Gastrocnemius medialis (tissue), 4 donors: Measurements from ENCODE around the gene CAMTA1. TPM values are rescaled to one million over a fixed set of nuclear protein-coding genes. Genes with fewer than 3 reads are reported as not detected.

Source experiments
- ATAC-seq, 2 donors: fragments of 150-250 bp; one replicate each; pipeline ENCODE4 v1.9.1; 2016
- DNase-seq, 2 donors: peaks; one replicate each; pipeline ENCODE4 v3.0.0-alpha.2; 2019
- H3K27ac ChIP-seq, 4 donors: fragments of 200-600 bp; sonication (generic); 1 replicate in 1 of 4; 2 replicates in 3 of 4; pipeline ENCODE4 v1.5.1; 2016 to 2018; ENCODE audit warnings: mild to moderate bottlenecking in 2 of 4, moderate library complexity in 1 of 4
- H3K27me3 ChIP-seq, 3 donors: fragments of 200-600 bp; sonication (generic) in 2 of 3; 1 replicate in 1 of 3; 2 replicates in 2 of 3; pipeline versions ENCODE4 v1.5.1 to v1.6.0; 2016 to 2019; ENCODE audit warnings: mild to moderate bottlenecking in 1 of 3, moderate library complexity in 1 of 3
- H3K36me3 ChIP-seq, 2 donors: fragments of 200-600 bp; sonication (generic) in 1 of 2; one replicate each; pipeline ENCODE4 v1.5.1; 2017 to 2018
- H3K4me1 ChIP-seq, 2 donors: fragments of 200-600 bp; sonication (generic) in 1 of 2; one replicate each; pipeline ENCODE4 v1.5.1; 2016 to 2017; ENCODE audit warnings: mild to moderate bottlenecking in 2 of 2
- H3K4me3 ChIP-seq, 4 donors: fragments of 200-600 bp; sonication (generic) in 3 of 4; 1 replicate in 1 of 4; 2 replicates in 3 of 4; pipeline ENCODE4 v1.5.1; 2016 to 2019; ENCODE audit warnings: mild to moderate bottlenecking in 2 of 4
- H3K9me3 ChIP-seq, 3 donors: fragments of 200-600 bp; sonication (generic) in 2 of 3; 1 replicate in 1 of 3; 2 replicates in 2 of 3; pipeline ENCODE4 v1.5.1; 2016 to 2019
- POLR2A ChIP-seq, 2 donors: fragments of 450-650 bp; IDR thresholded peaks; one replicate each; pipeline ENCODE4 v1.6.1; 2017; ENCODE audit warnings: antibody characterized with exemption in 2 of 2, mild to moderate bottlenecking in 2 of 2, moderate library complexity in 2 of 2
- in situ Hi-C, 4 donors: fragments of 200-750 bp; cut with MboI; loops; one replicate each; pipeline versions ENCODE4 v1.15.0 to v1.8.0; 2017; ENCODE audit warnings: low sequenced_read_pairs in 4 of 4
- intact Hi-C: fragments of 100-400 bp; cut with DNase I; formaldehyde crosslinking; loops from one replicate; pipeline ENCODE4 v1.15.1; 2023; ENCODE audit warnings: low total_unique reads
- total RNA-seq, 4 donors: library from RNA; depleted of rRNA; stranded (reverse); fragments of >200 nt; gene quantifications; one replicate each; pipeline versions ENCODE4 v1.1.0 to v1.2.3, GENCODE V29; 2016
- TF ChIP-seq, protein P1 (sequence below), 5 experiments: fragments of 450-650 bp in 3 of 5; fragments of 200-600 bp in 2 of 5; sonication (generic) in 2 of 5; IDR thresholded peaks in 4 of 5; conservative IDR thresholded peaks in 1 of 5; 1 replicate in 4 of 5; 2 replicates in 1 of 5; pipeline ENCODE4 v1.5.1; 2016 to 2019; ENCODE audit warnings: antibody characterized with exemption in 5 of 5, mild to moderate bottlenecking in 3 of 5, moderate library complexity in 3 of 5

Gene CAMTA1
- total RNA-seq, 4 donors from 2014 or later, result 60.5 to 113 (median 70.4) TPM

DNA sequence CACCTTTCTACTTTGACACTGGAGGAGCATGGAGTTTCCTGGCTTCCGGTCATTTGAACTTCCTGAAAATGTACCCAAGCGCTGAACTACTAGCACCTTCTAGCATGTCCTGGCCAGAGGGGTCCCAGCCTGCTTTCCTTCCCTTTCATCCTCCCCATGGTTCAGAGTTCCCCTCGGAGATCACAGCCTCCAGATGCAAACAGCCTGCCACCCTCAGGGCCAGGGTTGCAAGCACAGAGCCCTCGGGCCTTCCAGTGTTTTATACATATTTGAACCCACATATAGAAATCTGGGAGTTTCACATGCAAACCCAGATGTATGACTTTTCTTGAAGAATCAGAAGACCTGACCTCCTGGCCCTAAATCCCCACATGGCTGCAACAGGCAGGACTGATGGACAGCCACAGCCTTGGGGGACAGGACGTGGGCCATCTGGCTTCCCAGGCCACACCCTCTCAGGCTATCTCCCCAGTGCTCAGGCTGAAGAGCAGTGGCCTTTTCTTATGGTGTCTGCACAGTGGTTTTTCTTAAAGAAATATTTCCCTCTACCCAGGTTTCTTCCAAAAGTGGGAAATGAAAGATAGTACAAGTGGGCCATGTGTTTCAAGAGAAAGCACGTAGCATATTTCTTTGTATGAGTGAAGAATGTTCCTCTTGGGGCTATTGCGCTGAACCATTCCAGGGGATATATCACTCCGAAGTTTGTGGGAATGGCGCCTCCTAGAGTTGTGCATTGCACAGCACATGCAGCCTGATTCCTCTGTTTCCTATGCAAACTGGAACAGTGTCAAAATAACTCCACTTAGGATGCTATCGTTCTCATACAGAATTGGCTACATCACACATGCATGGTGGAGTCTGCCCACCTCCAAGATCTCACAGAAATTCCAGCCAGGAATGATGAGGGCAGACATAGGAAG is 753.9 kb downstream of the CAMTA1 start:
- Histone ChIP-seq H3K4me1 (no peaks in the 10 kb centered on the region), H3K27ac (no peak overlapping the region), H3K27me3 (peaks cover 0 to 4% (median 0%) of the 10 kb centered on the region in 3 donors), H3K36me3 (no peaks in the 10 kb centered on the region), H3K9me3 (no peaks in the 10 kb centered on the region), H3K4me3 (no peak overlapping the region)
- in situ Hi-C loops (no loop called here), intact Hi-C loops (no loop called here)
- DNase-seq (no peak), ATAC-seq (no peak)
- TF ChIP-seq, protein P1, sequence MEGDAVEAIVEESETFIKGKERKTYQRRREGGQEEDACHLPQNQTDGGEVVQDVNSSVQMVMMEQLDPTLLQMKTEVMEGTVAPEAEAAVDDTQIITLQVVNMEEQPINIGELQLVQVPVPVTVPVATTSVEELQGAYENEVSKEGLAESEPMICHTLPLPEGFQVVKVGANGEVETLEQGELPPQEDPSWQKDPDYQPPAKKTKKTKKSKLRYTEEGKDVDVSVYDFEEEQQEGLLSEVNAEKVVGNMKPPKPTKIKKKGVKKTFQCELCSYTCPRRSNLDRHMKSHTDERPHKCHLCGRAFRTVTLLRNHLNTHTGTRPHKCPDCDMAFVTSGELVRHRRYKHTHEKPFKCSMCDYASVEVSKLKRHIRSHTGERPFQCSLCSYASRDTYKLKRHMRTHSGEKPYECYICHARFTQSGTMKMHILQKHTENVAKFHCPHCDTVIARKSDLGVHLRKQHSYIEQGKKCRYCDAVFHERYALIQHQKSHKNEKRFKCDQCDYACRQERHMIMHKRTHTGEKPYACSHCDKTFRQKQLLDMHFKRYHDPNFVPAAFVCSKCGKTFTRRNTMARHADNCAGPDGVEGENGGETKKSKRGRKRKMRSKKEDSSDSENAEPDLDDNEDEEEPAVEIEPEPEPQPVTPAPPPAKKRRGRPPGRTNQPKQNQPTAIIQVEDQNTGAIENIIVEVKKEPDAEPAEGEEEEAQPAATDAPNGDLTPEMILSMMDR (IDR thresholded peaks at IDR 0.05 in 4 of 5, conservative IDR thresholded peaks at IDR 0.05 in 1 of 5), result no peak
- TF ChIP-seq POLR2A (IDR thresholded peaks at IDR 0.05), result no peak

DNA sequence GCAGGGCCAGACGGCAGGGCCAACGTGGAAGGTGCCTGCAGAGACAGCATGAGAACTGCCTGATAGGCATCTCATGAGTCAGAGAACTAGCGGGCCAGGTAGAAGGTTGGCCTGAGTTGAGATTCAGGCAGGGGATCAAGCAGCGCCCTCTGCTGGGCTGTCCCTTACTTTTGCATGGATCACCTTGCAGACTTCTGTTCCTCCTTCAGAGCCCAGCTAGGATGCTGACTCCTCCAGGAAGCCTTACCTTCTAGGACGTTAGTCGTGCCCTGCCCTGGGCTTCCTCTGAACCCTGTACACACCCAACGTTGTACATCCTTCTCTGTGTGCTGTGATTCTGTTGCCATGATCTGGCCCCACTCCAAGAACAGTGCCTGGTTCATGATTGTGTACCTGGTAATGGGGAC is 754.5 kb downstream of the CAMTA1 start:
- in situ Hi-C loops, result no loop called here
- DNase-seq, result no peak
- H3K27me3 ChIP-seq, result peaks cover 0 to 4% (median 0%) of the 10 kb centered on the region in 3 donors
- TF ChIP-seq POLR2A (IDR thresholded peaks at IDR 0.05), result no peak
- TF ChIP-seq, protein P1 (IDR thresholded peaks at IDR 0.05 in 4 of 5, conservative IDR thresholded peaks at IDR 0.05 in 1 of 5), result peak in 2 of 5 experiments; percentile 18 to 26
- no peak overlapping the region for H3K4me3 ChIP-seq
- H3K27ac ChIP-seq, result no peak overlapping the region
- intact Hi-C loops, result no loop called here
- no peaks in the 10 kb centered on the region for H3K36me3 ChIP-seq
- no peaks in the 10 kb centered on the region for H3K9me3 ChIP-seq
- no peak for ATAC-seq
- H3K4me1 ChIP-seq, result no peaks in the 10 kb centered on the region

DNA sequence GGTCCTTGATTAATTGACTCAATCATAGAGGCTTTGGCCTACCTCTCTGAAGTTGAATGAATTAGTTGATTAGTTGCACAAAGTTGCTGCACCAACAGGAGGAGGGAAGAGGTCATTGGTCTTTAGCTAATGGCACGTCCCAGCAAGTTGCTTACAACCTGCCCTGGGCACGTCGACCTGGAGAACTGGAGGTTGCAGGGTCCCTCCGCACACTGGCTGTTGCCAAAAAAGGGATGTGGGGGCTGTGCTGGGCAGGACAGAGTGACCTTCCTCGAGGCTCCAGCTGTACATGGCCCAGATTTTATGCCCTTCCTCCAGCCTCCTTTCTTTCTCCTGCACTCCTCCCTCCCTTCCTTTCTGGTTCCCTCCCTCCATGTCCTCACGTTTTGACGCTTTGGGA is 755.6 kb downstream of the CAMTA1 start:
- H3K4me3 ChIP-seq, result no peak overlapping the region
- ATAC-seq, result no peak
- H3K9me3 ChIP-seq, result no peaks in the 10 kb centered on the region
- DNase-seq, result no peak
- no peak for TF ChIP-seq POLR2A (IDR thresholded peaks at IDR 0.05)
- TF ChIP-seq, protein P1 (IDR thresholded peaks at IDR 0.05 in 4 of 5, conservative IDR thresholded peaks at IDR 0.05 in 1 of 5), result no peak
- no peak overlapping the region for H3K27ac ChIP-seq
- intact Hi-C loops (no loop called here), in situ Hi-C loops (no loop called here)
- H3K27me3 ChIP-seq, result peaks cover 0 to 4% (median 0%) of the 10 kb centered on the region in 3 donors
- H3K4me1 ChIP-seq, result no peaks in the 10 kb centered on the region
- no peaks in the 10 kb centered on the region for H3K36me3 ChIP-seq

DNA sequence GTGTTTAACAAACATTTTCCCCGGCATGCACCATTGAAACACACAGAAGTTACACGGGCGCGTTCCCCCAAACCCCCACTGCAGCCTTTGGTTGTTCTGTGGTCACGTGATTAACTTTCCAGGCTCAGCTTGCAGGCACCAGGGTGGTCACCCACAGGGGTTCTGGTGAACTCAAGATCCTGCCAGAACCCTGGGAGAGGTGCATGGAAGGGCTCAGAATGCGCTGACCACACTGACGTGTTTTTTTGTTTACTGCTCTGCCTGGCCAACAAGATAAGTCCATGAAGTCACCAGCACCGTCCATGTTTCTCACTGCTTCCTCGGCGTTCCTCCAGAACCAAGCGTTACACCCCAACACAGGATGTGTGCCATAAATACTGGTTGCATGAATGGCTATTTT is 756.4 kb downstream of the CAMTA1 start:
- intact Hi-C loops, result no loop called here
- H3K27ac ChIP-seq, result no peak overlapping the region
- ATAC-seq, result no peak
- H3K9me3 ChIP-seq, result no peaks in the 10 kb centered on the region
- in situ Hi-C loops, result no loop called here
- no peak for TF ChIP-seq POLR2A (IDR thresholded peaks at IDR 0.05)
- TF ChIP-seq, protein P1 (IDR thresholded peaks at IDR 0.05 in 4 of 5, conservative IDR thresholded peaks at IDR 0.05 in 1 of 5), result no peak
- no peak overlapping the region for H3K4me3 ChIP-seq
- H3K4me1 ChIP-seq, result no peaks in the 10 kb centered on the region
- peaks cover 0 to 4% (median 0%) of the 10 kb centered on the region in 3 donors for H3K27me3 ChIP-seq
- no peak for DNase-seq
- H3K36me3 ChIP-seq, result no peaks in the 10 kb centered on the region
